Umbilical cord (tissue), 2 donors: ENCODE results near the gene PDE6B. TPM values are rescaled to one million over a fixed set of nuclear protein-coding genes. Genes with fewer than 3 reads are reported as not detected.
"Not testable (repeated sequence)": the region's sequence is repeated elsewhere in the genome, so short reads cannot be mapped to it uniquely, and the experiment has no call there.

Source experiments
- DNase-seq: peaks from one replicate; pipeline ENCODE4 v3.0.0-alpha.2; 2015; ENCODE audit warnings: low spot score
- total RNA-seq: library from RNA; depleted of rRNA; stranded (reverse); fragments of >200 nt; gene quantifications from one replicate; pipeline ENCODE4 v1.2.3, GENCODE V29; 2014; ENCODE audit warnings: low replicate concordance; ENCODE audit not compliant: insufficient read depth

The PDE6B gene
- total RNA-seq, 1 donor from 2014 or later: 7.0 TPM

GRCh38 chr4:683247-683897 is 58.0 kb downstream of the PDE6B start:
- DNase-seq: no peak

- DNase-seq: peak; percentile 68
These were observed 58.7 kb downstream of the PDE6B start for GRCh38 chr4:683982-684622.

- no peak for DNase-seq
These were observed 59.4 kb downstream of the PDE6B start for GRCh38 chr4:684623-685327.

GRCh38 chr4:685679-686412 is 60.5 kb downstream of the PDE6B start:
- DNase-seq: no peak

- DNase-seq: no peak
These were observed 61.2 kb downstream of the PDE6B start for GRCh38 chr4:686413-687040.

GRCh38 chr4:687048-687970 is 61.9 kb downstream of the PDE6B start:
- DNase-seq: peak; percentile 66

- no peak for DNase-seq
These were observed 62.8 kb downstream of the PDE6B start for GRCh38 chr4:687971-688853.

GRCh38 chr4:688854-689681 is 63.7 kb downstream of the PDE6B start, which contains the start of gene SLC49A3:
Gene SLC49A3 (minus strand): TSS chr4:689151. CDS start chr4:689127, 24 bp downstream.
- no peak for DNase-seq

GRCh38 chr4:689723-690122 is 64.3 kb downstream of the PDE6B start:
- DNase-seq: no peak

- no peak for DNase-seq
These were observed 67.6 kb downstream of the PDE6B start for GRCh38 chr4:692771-693554.

- not testable (repeated sequence) for DNase-seq
These were observed 69.1 kb downstream of the PDE6B start for GRCh38 chr4:694341-694940.

GRCh38 chr4:699816-700580 is 74.6 kb downstream of the PDE6B start:
- no peak for DNase-seq

GRCh38 chr4:700587-701264 is 75.4 kb downstream of the PDE6B start:
- no peak for DNase-seq

GRCh38 chr4:702618-703048 is 77.3 kb downstream of the PDE6B start:
- no peak for DNase-seq

- DNase-seq: no peak
These were observed 78.2 kb downstream of the PDE6B start for GRCh38 chr4:703336-704197.
